Activated gamma-delta T cell treated with Interleukin-2 at 50 U/mL for 16 hours (primary cell): ENCODE measurements around the gene CT55.
A peak's percentile ranks its signal among the peaks of the same experiment; 100 is the strongest.
"Not testable (repeated sequence)": the region's sequence is repeated elsewhere in the genome, so short reads cannot be mapped to it uniquely, and the experiment has no call there.

Experiments
- DNase-seq: peaks from one replicate; pipeline ENCODE4 v3.0.0-alpha.2; 2020

CT55 gene, protein sequence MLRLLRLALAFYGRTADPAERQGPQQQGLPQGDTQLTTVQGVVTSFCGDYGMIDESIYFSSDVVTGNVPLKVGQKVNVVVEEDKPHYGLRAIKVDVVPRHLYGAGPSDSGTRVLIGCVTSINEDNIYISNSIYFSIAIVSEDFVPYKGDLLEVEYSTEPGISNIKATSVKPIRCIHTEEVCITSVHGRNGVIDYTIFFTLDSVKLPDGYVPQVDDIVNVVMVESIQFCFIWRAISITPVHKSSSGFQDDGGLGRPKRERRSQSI

GRCh38 chrX:135170877-135171519, at the start of gene CT55:
Gene CT55, minus strand, starts transcription at chrX:135171398. Its CDS starts 227 bp downstream, at chrX:135171171.
- DNase-seq, result no peak

DNA sequence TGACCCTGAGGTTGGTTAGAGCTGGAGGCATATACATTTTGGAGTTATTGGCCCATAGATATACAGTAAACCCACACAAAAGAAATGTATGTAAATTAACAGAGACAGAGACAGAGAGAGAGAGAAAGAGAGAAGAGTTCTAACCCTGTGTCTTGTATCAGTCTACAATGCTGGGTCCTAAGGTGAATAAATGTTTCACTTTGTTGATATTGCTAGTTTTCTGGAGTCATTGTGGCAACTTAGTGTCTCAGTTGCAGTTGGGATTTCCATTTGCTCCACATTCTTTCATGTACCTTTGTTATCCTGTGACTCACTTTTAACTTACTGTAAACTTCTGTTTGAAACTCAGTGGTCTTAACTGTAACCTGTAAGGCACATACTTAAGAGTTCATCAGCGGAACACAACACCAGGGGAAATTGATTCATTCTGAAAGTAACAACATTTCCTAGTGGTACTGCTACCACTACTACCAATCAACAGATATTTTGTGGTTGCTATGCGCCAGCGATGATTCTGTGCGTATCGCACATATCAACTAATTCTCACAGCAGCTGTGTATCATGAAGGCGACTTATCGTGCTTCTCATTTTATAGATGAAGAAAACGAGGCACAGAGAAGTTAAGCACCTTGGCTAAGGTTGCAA, 42.1 kb upstream of the CT55 start:
- DNase-seq, result no peak

DNA sequence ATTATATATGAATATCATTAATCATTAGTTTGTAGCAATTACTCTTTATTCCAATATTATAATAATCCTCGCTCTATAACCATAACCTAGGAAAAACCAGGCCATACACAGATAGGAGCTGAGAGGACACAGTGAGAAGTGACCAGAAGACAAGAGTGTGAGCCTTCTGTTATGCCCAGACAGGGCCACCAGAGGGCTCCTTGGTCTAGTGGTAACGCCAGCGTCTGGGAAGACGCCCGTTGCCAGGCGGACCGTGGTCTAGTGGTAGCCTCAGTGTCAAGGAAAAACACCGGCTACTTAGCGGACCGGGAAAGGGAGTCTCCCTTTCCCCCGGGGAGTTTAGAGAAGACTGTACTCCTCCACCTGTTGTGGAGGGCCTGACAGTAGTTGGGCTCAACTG, 35.2 kb upstream of the CT55 start:
- peak; percentile 16 for DNase-seq

GRCh38 chrX:135200297-135200696, 29.1 kb upstream of the CT55 start:
- DNase-seq, result no peak

GRCh38 chrX:135194684-135195083, 23.5 kb upstream of the CT55 start:
- no peak for DNase-seq

DNA sequence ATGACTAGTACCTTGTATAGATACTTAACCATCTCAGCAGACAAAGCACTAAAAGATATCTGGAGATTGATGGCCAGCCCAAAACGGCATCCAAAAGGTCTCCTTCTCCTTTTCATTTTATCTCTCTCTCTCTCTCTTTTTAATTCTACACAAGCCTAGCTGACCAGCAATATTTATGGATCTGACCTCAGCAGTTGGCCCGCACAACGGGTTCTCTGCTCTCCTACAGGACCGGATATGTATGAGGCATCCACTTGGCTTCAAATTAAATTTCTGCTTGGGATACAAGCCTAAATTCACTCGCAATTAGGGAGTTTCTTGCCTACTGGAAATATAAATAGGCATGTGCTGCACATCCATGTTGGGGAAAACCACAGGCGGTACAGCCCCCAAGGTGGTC, 22.5 kb upstream of the CT55 start:
- DNase-seq, result no peak

GRCh38 chrX:135191838-135192237, 20.6 kb upstream of the CT55 start:
- DNase-seq, result no peak

- DNase-seq, result no peak
Measured at GRCh38 chrX:135185795-135186443, 14.7 kb upstream of the CT55 start.

DNA sequence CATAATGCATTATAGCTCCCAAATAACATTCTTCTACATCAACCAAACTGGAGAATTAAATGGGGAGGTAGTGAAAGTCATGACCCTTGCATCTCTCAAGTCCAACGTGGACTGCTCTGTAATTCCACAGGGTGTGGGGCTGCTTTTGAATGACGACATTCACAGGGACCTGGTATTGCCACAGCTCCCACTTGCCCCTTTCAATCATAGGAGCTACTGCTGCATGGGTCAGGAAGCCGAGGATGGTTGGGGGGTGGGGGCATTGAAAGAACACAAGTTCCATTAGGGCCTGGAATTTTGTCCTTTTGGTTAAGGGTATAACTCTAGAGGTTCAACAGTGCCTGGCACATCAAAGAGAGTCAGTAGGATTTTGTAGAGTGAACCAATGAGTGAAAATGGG, 7.4 kb upstream of the CT55 start:
- no peak for DNase-seq

- no peak for DNase-seq
Measured at GRCh38 chrX:135170468-135170867, 730 bp downstream of the CT55 start.

DNA sequence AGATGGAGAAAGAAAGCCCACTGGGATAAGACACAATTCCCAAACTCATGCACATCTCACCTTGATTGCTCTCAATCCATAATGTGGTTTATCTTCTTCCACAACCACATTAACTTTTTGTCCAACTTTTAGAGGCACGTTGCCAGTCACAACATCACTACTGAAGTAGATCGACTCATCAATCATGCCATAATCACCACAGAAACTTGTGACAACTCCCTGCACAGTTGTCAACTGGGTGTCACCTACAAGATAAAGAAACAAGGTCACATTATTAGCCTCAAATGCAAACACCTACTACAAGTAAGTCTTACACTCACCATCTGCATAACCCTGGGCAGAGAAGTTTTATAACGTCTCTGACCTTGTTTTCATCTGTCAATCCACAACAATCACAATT, 1.7 kb downstream of the CT55 start:
- not testable (repeated sequence) for DNase-seq

- no peak for DNase-seq
Measured at GRCh38 chrX:135168486-135168885, 2.7 kb downstream of the CT55 start.

- not testable (repeated sequence) for DNase-seq
Measured at GRCh38 chrX:135154688-135155087, 16.5 kb downstream of the CT55 start.

- DNase-seq, result not testable (repeated sequence)
Measured at GRCh38 chrX:135126145-135126544, 45.1 kb downstream of the CT55 start.

- not testable (repeated sequence) for DNase-seq
Measured at GRCh38 chrX:135120056-135120576, 51.1 kb downstream of the CT55 start, which contains the start of gene ETDB. Gene ETDB, minus strand, starts transcription at chrX:135120526. Its CDS starts 1,265 bp downstream, at chrX:135119261.

DNA sequence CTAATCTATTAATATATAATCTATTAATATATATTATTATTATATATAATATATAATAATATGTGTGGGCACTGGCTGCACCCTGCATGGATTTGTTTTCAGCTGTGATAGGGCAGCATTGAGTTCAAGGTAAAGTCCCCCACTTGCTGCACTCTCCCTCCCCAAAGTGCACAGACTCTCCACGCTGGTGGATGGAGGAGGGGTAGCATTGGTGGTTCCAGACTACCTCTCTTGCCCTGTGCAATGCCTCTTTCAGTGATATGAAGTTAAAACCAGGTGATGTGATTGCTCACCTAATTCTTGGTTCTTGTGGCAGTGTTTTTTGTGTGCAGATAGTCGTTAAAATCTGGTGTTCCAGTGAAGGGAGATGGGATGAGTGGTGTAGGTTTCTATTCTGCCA, 55.1 kb downstream of the CT55 start:
- DNase-seq, result not testable (repeated sequence)

- no peak for DNase-seq
Measured at GRCh38 chrX:135114392-135114791, 56.8 kb downstream of the CT55 start.

DNA sequence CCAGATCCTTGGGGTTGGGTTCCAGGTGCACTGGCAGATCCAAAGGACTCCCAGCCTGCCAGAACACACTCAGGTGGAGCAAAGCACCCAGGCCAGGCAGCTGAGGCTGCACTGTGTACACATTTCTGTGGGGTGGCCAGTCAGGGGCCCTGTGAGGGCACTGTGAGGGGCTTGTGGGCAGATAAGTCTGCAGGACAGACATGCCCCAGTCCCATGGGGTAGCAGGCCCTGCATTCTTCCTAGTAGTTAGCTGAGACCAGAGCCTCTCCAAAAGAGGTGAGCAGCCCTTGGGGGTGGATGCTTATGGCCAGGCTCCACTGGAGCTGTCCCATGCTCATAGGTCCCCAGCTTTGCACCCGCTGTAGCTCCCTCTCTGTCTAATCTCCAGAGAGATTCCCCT, 58.5 kb downstream of the CT55 start:
- no peak for DNase-seq

DNA sequence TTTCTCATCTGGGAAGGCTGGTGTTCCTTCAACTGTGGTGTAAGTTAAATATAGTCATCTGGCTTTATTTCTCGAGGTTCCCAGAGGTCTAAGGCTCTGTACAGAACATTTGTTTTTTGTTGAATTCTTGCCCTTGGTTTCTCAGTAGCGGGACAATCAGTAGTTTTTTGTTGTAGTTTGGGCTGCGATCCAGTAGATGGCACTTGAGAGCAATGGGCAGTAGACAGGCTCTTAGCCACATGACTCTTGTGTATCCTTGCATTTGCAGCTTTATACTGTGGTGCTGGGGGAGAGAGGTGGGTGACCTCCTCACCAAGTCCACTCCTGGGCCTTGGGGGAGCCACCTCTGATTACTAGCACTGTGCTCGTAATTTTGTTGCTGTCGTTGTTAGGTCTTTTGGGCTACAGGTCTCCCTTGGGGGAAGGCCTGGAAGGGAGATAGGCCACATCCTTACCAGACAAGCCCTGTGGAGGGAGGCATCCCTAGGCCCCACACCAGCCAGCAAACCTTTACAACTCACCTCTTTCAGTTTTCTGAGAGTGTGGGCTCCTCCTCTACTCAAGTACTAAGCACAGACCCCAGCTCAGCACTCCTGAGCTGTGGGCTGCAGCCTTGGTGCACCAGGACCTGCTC, 59.0 kb downstream of the CT55 start:
- DNase-seq, result peak; percentile 31

GRCh38 chrX:135109554-135109953, 61.6 kb downstream of the CT55 start:
- no peak for DNase-seq
